ENCODE data around the gene AURKB.

- TF ChIP-seq CTCF (IDR thresholded peaks at IDR 0.05) (no peak), POLR2AphosphoS5 (IDR thresholded peaks at IDR 0.05) (no peak), POLR2A (IDR thresholded peaks at IDR 0.05) (no peak)
Observed at GRCh38 chr17:8225813-8226535, 15.6 kb upstream of the AURKB start.
